Skin of body (tissue), 2 donors: ENCODE measurements around the gene PFDN6. TPM values are rescaled to one million over a fixed set of nuclear protein-coding genes. Genes with fewer than 3 reads are reported as not detected.
"Not testable (repeated sequence)": the region's sequence is repeated elsewhere in the genome, so short reads cannot be mapped to it uniquely, and the experiment has no call there.

Experiments
- DNase-seq: peaks from one replicate; lab custom pipeline; 2025; lab: John Stamatoyannopoulos, UW
- total RNA-seq: library from RNA; depleted of rRNA; stranded (reverse); fragments of >200 nt; gene quantifications from one replicate; pipeline ENCODE4 v1.2.3, GENCODE V29; 2014

PFDN6 gene
- total RNA-seq, 1 donor from 2014 or later, result 25.3 TPM

GRCh38 chr6:33273924-33274902, 15.2 kb upstream of the PFDN6 start:
- DNase-seq, result no peak

GRCh38 chr6:33275795-33276580, 13.4 kb upstream of the PFDN6 start:
- DNase-seq, result not testable (repeated sequence)

- DNase-seq, result no peak
Observed at GRCh38 chr6:33276581-33276863, 12.9 kb upstream of the PFDN6 start.

- peak; percentile 71 for DNase-seq
Observed at GRCh38 chr6:33276864-33277662, 12.3 kb upstream of the PFDN6 start, which contains the start of gene B3GALT4. Gene B3GALT4, plus strand, starts transcription at chr6:33277123. Its CDS starts 297 bp downstream, at chr6:33277420.

GRCh38 chr6:33277663-33278391, 11.6 kb upstream of the PFDN6 start:
- no peak for DNase-seq

GRCh38 chr6:33278392-33278741, 11.0 kb upstream of the PFDN6 start:
- no peak for DNase-seq

GRCh38 chr6:33278810-33279209, 10.6 kb upstream of the PFDN6 start:
- no peak for DNase-seq

- no peak for DNase-seq
Observed at GRCh38 chr6:33279257-33279695, 10.1 kb upstream of the PFDN6 start.

- DNase-seq, result no peak
Observed at GRCh38 chr6:33279971-33280511, 9.4 kb upstream of the PFDN6 start.

- no peak for DNase-seq
Observed at GRCh38 chr6:33280539-33280938, 8.9 kb upstream of the PFDN6 start.

GRCh38 chr6:33285214-33285613, 4.2 kb upstream of the PFDN6 start:
- not testable (repeated sequence) for DNase-seq

GRCh38 chr6:33286946-33287914, 2.2 kb upstream of the PFDN6 start:
- DNase-seq, result no peak

GRCh38 chr6:33288141-33288920, 1.1 kb upstream of the PFDN6 start:
- DNase-seq, result no peak

- DNase-seq, result no peak
Observed at GRCh38 chr6:33289784-33290315, 449 bp downstream of the PFDN6 start.

GRCh38 chr6:33290459-33290858, 1.1 kb downstream of the PFDN6 start:
- no peak for DNase-seq

GRCh38 chr6:33292996-33293682, 3.7 kb downstream of the PFDN6 start:
- no peak for DNase-seq

GRCh38 chr6:33294086-33294823, 4.9 kb downstream of the PFDN6 start:
- no peak for DNase-seq
